Endothelial cell of umbilical vein (primary cell): ENCODE measurements around the gene SIDT1. TPM values are rescaled to one million over a fixed set of nuclear protein-coding genes. Genes with fewer than 3 reads are reported as not detected.

Experiments
- BruUV-seq: library from RNA; stranded (reverse); fragments of 400-500 nt; replicated peaks from 2 replicates; lab custom pipeline; 2021; lab: Mats Ljungman, UMichigan
- CTCF ChIA-PET: fragments of 300-600, 350-600 bp; sonication (Branson Sonifier 250); formaldehyde crosslinking; loops from one replicate; lab custom pipeline; 2021; ENCODE audit warnings: antibody characterized with exemption, inconsistent platforms; lab: Charles Lee
- POLR2A ChIA-PET: fragments of 300-600, 350-600 bp; sonication (Branson Sonifier 250); formaldehyde crosslinking; loops from one replicate; lab custom pipeline; 2021; ENCODE audit warnings: antibody characterized with exemption, inconsistent platforms; lab: Charles Lee
- DNase-seq: peaks from one replicate; pipeline ENCODE4 v3.0.0-alpha.2; 2011; ENCODE audit warnings: low read depth, low spot score
- FAIRE-seq: peaks from 2 replicates; lab custom pipeline; 2011; peaks lifted over from hg19 to GRCh38; lab: Jason Lieb, UNC
- H2AFZ ChIP-seq: 2 replicates; pipeline ENCODE4 v1.6.0; 2012; ENCODE audit warnings: low read depth, low read length, control low read depth, inconsistent platforms
- H3K27ac ChIP-seq: 2 replicates; pipeline ENCODE4 v1.5.1; 2011; ENCODE audit warnings: low read depth, mild to moderate bottlenecking, control low read depth, low read length, moderate library complexity; ENCODE audit not compliant: insufficient read depth
- H3K27me3 ChIP-seq, 2 experiments: 2 replicates each; pipeline versions ENCODE4 v1.6.0 to v1.6.1; 2011; ENCODE audit warnings: low read length in 2 of 2, mixed read lengths in 1 of 2; ENCODE audit not compliant: control insufficient read depth in 2 of 2, insufficient read depth in 2 of 2
- H3K36me3 ChIP-seq, 2 experiments: 2 replicates in 1 of 2; 3 replicates in 1 of 2; pipeline ENCODE4 v1.5.1; 2011; ENCODE audit warnings: low read length in 2 of 2, mild to moderate bottlenecking in 1 of 2, moderate library complexity in 1 of 2; ENCODE audit not compliant: control insufficient read depth in 2 of 2, insufficient read depth in 2 of 2; ENCODE audit errors: extremely low read depth in 1 of 2
- H3K4me1 ChIP-seq: 3 replicates; pipeline ENCODE4 v1.5.1; 2011; ENCODE audit warnings: mild to moderate bottlenecking, low read length; ENCODE audit not compliant: control insufficient read depth, insufficient read depth; ENCODE audit errors: extremely low read depth
- H3K4me2 ChIP-seq: 2 replicates; pipeline ENCODE4 v1.6.1; 2011; ENCODE audit warnings: low read length, control low read depth, mixed read lengths; ENCODE audit not compliant: insufficient read depth
- H3K4me3 ChIP-seq, 3 experiments: fragments of 200-600 bp in 1 of 3; sonication (generic), shearing (Covaris generic) in 1 of 3; replicated peaks in 1 of 3; 2 replicates each; pipeline ENCODE4 v1.5.1; 2011 to 2016; ENCODE audit warnings: control low read depth in 3 of 3, low read length in 3 of 3, mild to moderate bottlenecking in 2 of 3, inconsistent platforms in 1 of 3, low read depth in 1 of 3, moderate library complexity in 1 of 3; ENCODE audit not compliant: insufficient read depth in 1 of 3
- H3K79me2 ChIP-seq: 2 replicates; pipeline ENCODE4 v1.6.0; 2012; ENCODE audit warnings: low read length, inconsistent platforms; ENCODE audit not compliant: control insufficient read depth, insufficient read depth
- H3K9ac ChIP-seq: replicated peaks from 2 replicates; pipeline ENCODE3; 2011; ENCODE audit warnings: low read length, control low read depth; ENCODE audit not compliant: insufficient read depth; ENCODE audit errors: extremely low read depth
- H3K9me1 ChIP-seq: replicated peaks from 3 replicates; pipeline ENCODE4 v1.6.0; 2011; ENCODE audit warnings: mild to moderate bottlenecking, low read length; ENCODE audit not compliant: control insufficient read depth, insufficient read depth; ENCODE audit errors: extremely low read depth
- H3K9me3 ChIP-seq: replicated peaks from 2 replicates; pipeline ENCODE4 v1.5.1; 2012; ENCODE audit warnings: low read length, inconsistent platforms; ENCODE audit not compliant: control insufficient read depth, insufficient read depth
- H4K20me1 ChIP-seq: replicated peaks from 2 replicates; pipeline ENCODE3; 2011; ENCODE audit warnings: mild to moderate bottlenecking, low read length; ENCODE audit not compliant: control insufficient read depth, insufficient read depth; ENCODE audit errors: extremely low read depth
- EZH2 ChIP-seq: IDR thresholded peaks from 2 replicates; pipeline ENCODE4 v1.6.1; 2012; ENCODE audit warnings: borderline replicate concordance, low read depth, mild to moderate bottlenecking, moderate library complexity, low read length, inconsistent platforms; ENCODE audit not compliant: severe bottlenecking
- FOS ChIP-seq: IDR thresholded peaks from 2 replicates; pipeline ENCODE4 v1.6.1; 2011; ENCODE audit warnings: mild to moderate bottlenecking, low read length, moderate library complexity, borderline replicate concordance; ENCODE audit not compliant: insufficient read depth
- GATA2 ChIP-seq: IDR thresholded peaks from 2 replicates; pipeline ENCODE4 v1.7.0; 2011; ENCODE audit warnings: low read depth, mild to moderate bottlenecking, moderate library complexity, mixed read lengths, low read length; ENCODE audit not compliant: insufficient read length, insufficient read depth
- JUN ChIP-seq: IDR thresholded peaks from 2 replicates; pipeline ENCODE4 v1.6.1; 2011; ENCODE audit warnings: borderline replicate concordance, low read depth; ENCODE audit not compliant: insufficient read length, insufficient read depth
- MAX ChIP-seq: IDR thresholded peaks from 2 replicates; pipeline ENCODE4 v1.6.1; 2011; ENCODE audit not compliant: insufficient read depth, insufficient read length
- MYC ChIP-seq: IDR thresholded peaks from one replicate; pipeline ENCODE4 v1.6.1; 2011; ENCODE audit warnings: mild to moderate bottlenecking, low read depth, low read length
- POLR2A ChIP-seq: IDR thresholded peaks from 2 replicates; pipeline ENCODE4 v1.6.1; 2012; ENCODE audit warnings: low read depth, mild to moderate bottlenecking, control low read depth, low read length
- POLR2AphosphoS5 ChIP-seq: IDR thresholded peaks from 2 replicates; pipeline ENCODE4 v1.6.1; 2012; ENCODE audit warnings: low read depth, mild to moderate bottlenecking, control low read depth, low read length, moderate library complexity; ENCODE audit not compliant: insufficient read depth
- dilution Hi-C: fragments of 300-500 bp; cut with MboI; formaldehyde crosslinking; loops from one replicate; pipeline ENCODE4 v1.15.0; 2019; ENCODE audit warnings: low sequenced_read_pairs; ENCODE audit not compliant: extremely low pct_ligation_motif_present
- intact Hi-C: fragments of 100-400 bp; cut with micrococcal nuclease; formaldehyde crosslinking; loops from one replicate; pipeline ENCODE4 v1.10.0; 2022
- polyA plus RNA-seq, 4 experiments: library from polyadenylated mRNA; depleted of rRNA in 3 of 4; stranded (reverse) in 3 of 4; unstranded in 1 of 4; fragments of >200 nt; gene quantifications; 2 replicates each; pipeline versions ENCODE4 v1.2.1 to v1.2.3, GENCODE V29; 2011 to 2012; ENCODE audit warnings: missing spikeins in 1 of 4
- total RNA-seq: library from RNA; stranded (reverse); gene quantifications from 2 replicates; pipeline ENCODE4 v1.2.3, GENCODE V29; 2021
- TF ChIP-seq, protein P1 (sequence below), 2 donors: IDR thresholded peaks; 1 replicate in 1 of 2; 2 replicates in 1 of 2; pipeline ENCODE4 v1.5.1; 2011; ENCODE audit warnings: low read length in 2 of 2, mild to moderate bottlenecking in 2 of 2, moderate library complexity in 2 of 2, control low read depth in 1 of 2, inconsistent platforms in 1 of 2, low read depth in 1 of 2; ENCODE audit not compliant: insufficient read depth in 1 of 2; ENCODE audit errors: extremely low read depth in 1 of 2

The SIDT1 gene
- total and polyA plus RNA-seq, 2 donors (not counting 3 experiments of a cell fraction or from before 2014, with no cell fraction given) = 0.07 TPM; not detected in 1

GRCh38 chr3:113659101-113659541 lies 126.8 kb downstream of the SIDT1 start:
- H3K4me3 ChIP-seq = no peak overlapping the region
- H4K20me1 ChIP-seq = no peaks in the 10 kb centered on the region
- no peak for DNase-seq
- H3K9ac ChIP-seq = no peak overlapping the region
- FAIRE-seq = no peak
- H3K79me2 ChIP-seq = no peaks in the 10 kb centered on the region
- POLR2A ChIA-PET = interaction anchor here (0.5 kb wide), 1 partner anchor 230 kb away, joined by 3 read pairs; no protein-coding TSS in a partner anchor
- H3K9me3 ChIP-seq = no peaks in the 10 kb centered on the region
- intact Hi-C loops (no loop called here), dilution Hi-C loops (no loop called here)
- BruUV-seq = no TSS peak
- H2AFZ ChIP-seq = no peak overlapping the region
- H3K4me1 ChIP-seq = no peaks in the 10 kb centered on the region
- peaks cover 9 to 12% of the 10 kb centered on the region in 2 experiments for H3K36me3 ChIP-seq
- no peaks in the 10 kb centered on the region for H3K27me3 ChIP-seq
- no peak overlapping the region for H3K4me2 ChIP-seq
- CTCF ChIA-PET = no interaction called here
- no peaks in the 10 kb centered on the region for H3K9me1 ChIP-seq
- TF ChIP-seq JUN (no peak), GATA2 (no peak), FOS (no peak), MAX (no peak)
- TF ChIP-seq, protein P1, sequence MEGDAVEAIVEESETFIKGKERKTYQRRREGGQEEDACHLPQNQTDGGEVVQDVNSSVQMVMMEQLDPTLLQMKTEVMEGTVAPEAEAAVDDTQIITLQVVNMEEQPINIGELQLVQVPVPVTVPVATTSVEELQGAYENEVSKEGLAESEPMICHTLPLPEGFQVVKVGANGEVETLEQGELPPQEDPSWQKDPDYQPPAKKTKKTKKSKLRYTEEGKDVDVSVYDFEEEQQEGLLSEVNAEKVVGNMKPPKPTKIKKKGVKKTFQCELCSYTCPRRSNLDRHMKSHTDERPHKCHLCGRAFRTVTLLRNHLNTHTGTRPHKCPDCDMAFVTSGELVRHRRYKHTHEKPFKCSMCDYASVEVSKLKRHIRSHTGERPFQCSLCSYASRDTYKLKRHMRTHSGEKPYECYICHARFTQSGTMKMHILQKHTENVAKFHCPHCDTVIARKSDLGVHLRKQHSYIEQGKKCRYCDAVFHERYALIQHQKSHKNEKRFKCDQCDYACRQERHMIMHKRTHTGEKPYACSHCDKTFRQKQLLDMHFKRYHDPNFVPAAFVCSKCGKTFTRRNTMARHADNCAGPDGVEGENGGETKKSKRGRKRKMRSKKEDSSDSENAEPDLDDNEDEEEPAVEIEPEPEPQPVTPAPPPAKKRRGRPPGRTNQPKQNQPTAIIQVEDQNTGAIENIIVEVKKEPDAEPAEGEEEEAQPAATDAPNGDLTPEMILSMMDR (IDR thresholded peaks at IDR 0.05; ENCODE audit: extremely low read depth in 1 of 2, insufficient read depth in 1 of 2, low read depth in 1 of 2, low read length in 2 of 2) = no peak
- H3K27ac ChIP-seq = no peak overlapping the region

- POLR2A ChIA-PET = no interaction called here
Observed at GRCh38 chr3:113659996-113660395, 127.6 kb downstream of the SIDT1 start.

More at GRCh38 chr3:113659996-113660395, 127.6 kb downstream of the SIDT1 start:
- FAIRE-seq = no peak
- no peak for TF ChIP-seq POLR2A
- TF ChIP-seq MYC = no peak
- no peak for TF ChIP-seq POLR2AphosphoS5
- no peak for TF ChIP-seq MAX
- no peak for TF ChIP-seq EZH2
- TF ChIP-seq, protein P1 (IDR thresholded peaks at IDR 0.05; ENCODE audit: extremely low read depth in 1 of 2, insufficient read depth in 1 of 2, low read depth in 1 of 2, low read length in 2 of 2) = no peak
- TF ChIP-seq JUN = no peak
- no peak for TF ChIP-seq FOS
- TF ChIP-seq GATA2 = no peak
- no peak overlapping the region for H2AFZ ChIP-seq
- no peak overlapping the region for H3K9ac ChIP-seq
- no peaks in the 10 kb centered on the region for H3K27me3 ChIP-seq
- H3K4me1 ChIP-seq = no peaks in the 10 kb centered on the region
- intact Hi-C loops (no loop called here), dilution Hi-C loops (no loop called here)
- DNase-seq = no peak
- peaks cover 9 to 14% of the 10 kb centered on the region in 2 experiments for H3K36me3 ChIP-seq
- no peaks in the 10 kb centered on the region for H3K79me2 ChIP-seq
- H3K27ac ChIP-seq = no peak overlapping the region
- no TSS peak for BruUV-seq
- CTCF ChIA-PET = no interaction called here
- H3K4me3 ChIP-seq = no peak overlapping the region
- no peaks in the 10 kb centered on the region for H4K20me1 ChIP-seq
- H3K9me3 ChIP-seq = no peaks in the 10 kb centered on the region
- no peaks in the 10 kb centered on the region for H3K9me1 ChIP-seq
- H3K4me2 ChIP-seq = no peak overlapping the region
